NT2/D1 (cell line): Measurements from ENCODE around the gene COL23A1.

Source experiments
- YY1 ChIP-seq: IDR thresholded peaks from 2 replicates; pipeline ENCODE4 v1.6.1; 2011; ENCODE audit not compliant: insufficient read length, insufficient read depth
- ZNF274 ChIP-seq: IDR thresholded peaks from 2 replicates; pipeline ENCODE4 v1.6.1; 2011; ENCODE audit warnings: mild to moderate bottlenecking, low read depth, low read length

GRCh38 chr5:178256746-178257145, 333.4 kb downstream of the COL23A1 start:
- TF ChIP-seq ZNF274 (no peak), YY1 (no peak)
